ENCODE data around the gene MSLN. TPM values are rescaled to one million over a fixed set of nuclear protein-coding genes. Genes with fewer than 3 reads are reported as not detected.
"Not testable (repeated sequence)": the region's sequence is repeated elsewhere in the genome, so short reads cannot be mapped to it uniquely, and the experiment has no call there.

Gene MSLN
- total RNA-seq: not detected

- POLR2A ChIA-PET: no interaction called here
- CTCF ChIA-PET: interaction anchor here (1.3 kb wide), 1 partner anchor 48 kb away, joined by 4 read pairs; no protein-coding TSS in a partner anchor
Observed at GRCh38 chr16:760545-761343, at the start of gene MSLN. MSLN (plus strand) TSS chr16:760734; CDS start chr16:762681, 1,947 bp downstream.

- POLR2A ChIA-PET: no interaction called here
- CTCF ChIA-PET: interaction anchor here (0.8 to 3.0 kb wide), 6 partner anchors 9 to 76 kb away, joined by 3 to 19 read pairs (median 5); partner anchors contain the start of gene WDR24
Observed at GRCh38 chr16:711084-711483, 49.5 kb upstream of the MSLN start.

- ChIA-PET CTCF (interaction anchor here (0.6 to 4.5 kb wide), 22 partner anchors 8 to 887 kb away, joined by 3 to 26 read pairs (median 4); partner anchors contain the start of genes ANTKMT, CCDC78, CHTF18 and CIAO3), POLR2A (no interaction called here)
Observed at GRCh38 chr16:711548-712320, 48.8 kb upstream of the MSLN start.

GRCh38 chr16:712740-713250 lies 47.7 kb upstream of the MSLN start:
- POLR2A ChIA-PET: not testable (repeated sequence)
- CTCF ChIA-PET: interaction anchor here (0.7 to 4.5 kb wide), 19 partner anchors 8 to 91 kb away, joined by 3 to 26 read pairs (median 5); partner anchors contain the start of genes ANTKMT, CCDC78, CHTF18 and CIAO3

- POLR2A ChIA-PET: interaction anchor here (0.6 to 1.8 kb wide), 2 partner anchors 71 to 993 kb away, joined by 6 read pairs; no protein-coding TSS in a partner anchor
- CTCF ChIA-PET: interaction anchor here (1.0 to 4.5 kb wide), 6 partner anchors 11 to 71 kb away, joined by 3 to 26 read pairs (median 10); partner anchors contain the start of genes CCDC78, CIAO3 and JMJD8
Observed at GRCh38 chr16:714079-714478, 46.5 kb upstream of the MSLN start.

- CTCF ChIA-PET: interaction anchor here (0.5 to 4.5 kb wide), 8 partner anchors 10 to 74 kb away, joined by 5 to 26 read pairs (median 8); partner anchors contain the start of genes CCDC78, CHTF18, CIAO3 and RPUSD1
Observed at GRCh38 chr16:714558-715476, 45.7 kb upstream of the MSLN start, which contains the start of gene METRN. METRN (plus strand) TSS chr16:715118; CDS start chr16:715290, 172 bp downstream.

GRCh38 chr16:715477-716199 lies 44.9 kb upstream of the MSLN start:
- ChIA-PET CTCF (interaction anchor here (1.0 to 4.5 kb wide), 12 partner anchors 10 to 73 kb away, joined by 3 to 26 read pairs (median 8); partner anchors contain the start of genes CCDC78, CHTF18, CIAO3 and RPUSD1), POLR2A (interaction anchor here (0.6 to 1.8 kb wide), 6 partner anchors 9 to 265 kb away, joined by 3 to 12 read pairs (median 5); no protein-coding TSS in a partner anchor)

More at GRCh38 chr16:714558-715476, 45.7 kb upstream of the MSLN start, which contains the start of gene METRN:
- POLR2A ChIA-PET: interaction anchor here (0.6 to 1.8 kb wide), 3 partner anchors 8 to 266 kb away, joined by 3 to 6 read pairs (median 4); no protein-coding TSS in a partner anchor

GRCh38 chr16:716200-716568 lies 44.4 kb upstream of the MSLN start:
- ChIA-PET POLR2A (interaction anchor here (0.6 to 1.3 kb wide), 4 partner anchors 9 to 21 kb away, joined by 3 to 12 read pairs (median 6); no protein-coding TSS in a partner anchor), CTCF (interaction anchor here (0.9 to 4.5 kb wide), 12 partner anchors 9 to 289 kb away, joined by 3 to 26 read pairs (median 8); partner anchors contain the start of genes CCDC78, CHTF18, CIAO3 and RPUSD1)

- ChIA-PET CTCF (interaction anchor here (0.8 to 2.7 kb wide), 8 partner anchors 11 to 289 kb away, joined by 3 to 12 read pairs (median 6); partner anchors contain the start of gene CIAO3), POLR2A (interaction anchor here (0.5 to 1.3 kb wide), 3 partner anchors 12 to 596 kb away, joined by 8 to 12 read pairs (median 8); no protein-coding TSS in a partner anchor)
Observed at GRCh38 chr16:716768-717325, 43.7 kb upstream of the MSLN start.

GRCh38 chr16:717450-718245 lies 42.9 kb upstream of the MSLN start:
- ChIA-PET POLR2A (interaction anchor here (0.5 kb wide), 1 partner anchor 595 kb away, joined by 8 read pairs; no protein-coding TSS in a partner anchor), CTCF (interaction anchor here (0.8 kb wide), 1 partner anchor 21 kb away, joined by 3 read pairs; no protein-coding TSS in a partner anchor)

GRCh38 chr16:718389-718788 lies 42.1 kb upstream of the MSLN start:
- POLR2A ChIA-PET: no interaction called here
- CTCF ChIA-PET: interaction anchor here (1.3 kb wide), 1 partner anchor 25 kb away, joined by 3 read pairs; no protein-coding TSS in a partner anchor

GRCh38 chr16:718922-719321 lies 41.6 kb upstream of the MSLN start:
- CTCF ChIA-PET: interaction anchor here (1.3 to 3.2 kb wide), 4 partner anchors 17 to 93 kb away, joined by 3 to 17 read pairs (median 9); no protein-coding TSS in a partner anchor

GRCh38 chr16:719815-720446 lies 40.6 kb upstream of the MSLN start:
- POLR2A ChIA-PET: interaction anchor here (0.6 to 3.9 kb wide), 6 partner anchors 11 to 63 kb away, joined by 3 to 15 read pairs (median 3); partner anchors contain the start of genes CIAO3 and RHOT2
- CTCF ChIA-PET: interaction anchor here (0.7 to 3.2 kb wide), 11 partner anchors 9 to 92 kb away, joined by 3 to 17 read pairs (median 4); partner anchors contain the start of gene CIAO3

More at GRCh38 chr16:718922-719321, 41.6 kb upstream of the MSLN start:
- POLR2A ChIA-PET: interaction anchor here (3.9 kb wide), 1 partner anchor 12 kb away, joined by 15 read pairs; no protein-coding TSS in a partner anchor

GRCh38 chr16:720447-720989 lies 40.0 kb upstream of the MSLN start:
- CTCF ChIA-PET: interaction anchor here (0.7 to 3.2 kb wide), 14 partner anchors 8 to 92 kb away, joined by 3 to 17 read pairs (median 4); partner anchors contain the start of genes CIAO3 and RHBDL1
- POLR2A ChIA-PET: interaction anchor here (0.6 to 3.9 kb wide), 9 partner anchors 10 to 86 kb away, joined by 3 to 15 read pairs (median 3); partner anchors contain the start of genes CIAO3 and RHOT2
